WTC11 (cell line): Measurements from ENCODE around the gene COL10A1.

Source experiments
- ATF1 ChIP-seq: sonication (generic); formaldehyde crosslinking; IDR thresholded peaks from 2 replicates; pipeline ENCODE4 v1.8.1; 2023; ENCODE audit warnings: mild to moderate bottlenecking, moderate library complexity, missing genetic modification reagents
- E2F1 ChIP-seq: sonication (generic); formaldehyde crosslinking; IDR thresholded peaks from 2 replicates; pipeline ENCODE4 v1.8.0; 2022; ENCODE audit warnings: mild to moderate bottlenecking, missing genetic modification reagents
- FOXJ3 ChIP-seq: sonication (generic); formaldehyde crosslinking; IDR thresholded peaks from 2 replicates; pipeline ENCODE4 v1.9.0; 2021; ENCODE audit warnings: missing genetic modification reagents, mild to moderate bottlenecking, borderline replicate concordance
- JUN ChIP-seq: sonication (generic); formaldehyde crosslinking; IDR thresholded peaks from 2 replicates; pipeline ENCODE4 v1.8.0; 2023; ENCODE audit warnings: mild to moderate bottlenecking, missing genetic modification reagents
- SP1 ChIP-seq: sonication (generic); formaldehyde crosslinking; conservative IDR thresholded peaks from 2 replicates; pipeline ENCODE4 v1.8.1; 2022; ENCODE audit warnings: missing genetic modification reagents
- TEAD1 ChIP-seq: sonication (generic); formaldehyde crosslinking; IDR thresholded peaks from 2 replicates; pipeline ENCODE4 v1.8.0; 2022; ENCODE audit warnings: mild to moderate bottlenecking, missing genetic modification reagents
- USF1 ChIP-seq: sonication (generic); formaldehyde crosslinking; IDR thresholded peaks from 2 replicates; pipeline ENCODE4 v1.8.0; 2022; ENCODE audit warnings: mild to moderate bottlenecking, missing genetic modification reagents
- USF2 ChIP-seq: sonication (generic); formaldehyde crosslinking; IDR thresholded peaks from 2 replicates; pipeline ENCODE4 v1.8.1; 2023; ENCODE audit warnings: mild to moderate bottlenecking, missing genetic modification reagents, moderate library complexity
- ZNF263 ChIP-seq: sonication (generic); formaldehyde crosslinking; IDR thresholded peaks from 2 replicates; pipeline ENCODE4 v1.8.1; 2022; ENCODE audit warnings: low read depth, mild to moderate bottlenecking, moderate library complexity, missing genetic modification reagents
- TF ChIP-seq, protein P1 (sequence below): fragments of 200-600 bp; IDR thresholded peaks from 2 replicates; pipeline ENCODE4 v1.8.0; 2022; ENCODE audit warnings: antibody characterized with exemption
- TF ChIP-seq, protein P2 (sequence below): sonication (generic); formaldehyde crosslinking; conservative IDR thresholded peaks from 2 replicates; pipeline ENCODE4 v1.8.1; 2023; ENCODE audit warnings: mild to moderate bottlenecking, low read depth, missing genetic modification reagents, moderate library complexity

GRCh38 chr6:116078945-116079344, 47.0 kb downstream of the COL10A1 start:
- TF ChIP-seq, protein P1, sequence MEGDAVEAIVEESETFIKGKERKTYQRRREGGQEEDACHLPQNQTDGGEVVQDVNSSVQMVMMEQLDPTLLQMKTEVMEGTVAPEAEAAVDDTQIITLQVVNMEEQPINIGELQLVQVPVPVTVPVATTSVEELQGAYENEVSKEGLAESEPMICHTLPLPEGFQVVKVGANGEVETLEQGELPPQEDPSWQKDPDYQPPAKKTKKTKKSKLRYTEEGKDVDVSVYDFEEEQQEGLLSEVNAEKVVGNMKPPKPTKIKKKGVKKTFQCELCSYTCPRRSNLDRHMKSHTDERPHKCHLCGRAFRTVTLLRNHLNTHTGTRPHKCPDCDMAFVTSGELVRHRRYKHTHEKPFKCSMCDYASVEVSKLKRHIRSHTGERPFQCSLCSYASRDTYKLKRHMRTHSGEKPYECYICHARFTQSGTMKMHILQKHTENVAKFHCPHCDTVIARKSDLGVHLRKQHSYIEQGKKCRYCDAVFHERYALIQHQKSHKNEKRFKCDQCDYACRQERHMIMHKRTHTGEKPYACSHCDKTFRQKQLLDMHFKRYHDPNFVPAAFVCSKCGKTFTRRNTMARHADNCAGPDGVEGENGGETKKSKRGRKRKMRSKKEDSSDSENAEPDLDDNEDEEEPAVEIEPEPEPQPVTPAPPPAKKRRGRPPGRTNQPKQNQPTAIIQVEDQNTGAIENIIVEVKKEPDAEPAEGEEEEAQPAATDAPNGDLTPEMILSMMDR = no peak
- no peak for TF ChIP-seq FOXJ3 (CRISPR knock-in tag)
- no peak for TF ChIP-seq ZNF263 (CRISPR knock-in tag)
- no peak for TF ChIP-seq SP1 (CRISPR knock-in tag)
- TF ChIP-seq TEAD1 (CRISPR knock-in tag) = no peak
- no peak for TF ChIP-seq JUN (CRISPR knock-in tag)
- TF ChIP-seq USF1 = no peak
- no peak for TF ChIP-seq USF2 (CRISPR knock-in tag)
- no peak for TF ChIP-seq E2F1 (CRISPR knock-in tag)
- TF ChIP-seq, protein P2, sequence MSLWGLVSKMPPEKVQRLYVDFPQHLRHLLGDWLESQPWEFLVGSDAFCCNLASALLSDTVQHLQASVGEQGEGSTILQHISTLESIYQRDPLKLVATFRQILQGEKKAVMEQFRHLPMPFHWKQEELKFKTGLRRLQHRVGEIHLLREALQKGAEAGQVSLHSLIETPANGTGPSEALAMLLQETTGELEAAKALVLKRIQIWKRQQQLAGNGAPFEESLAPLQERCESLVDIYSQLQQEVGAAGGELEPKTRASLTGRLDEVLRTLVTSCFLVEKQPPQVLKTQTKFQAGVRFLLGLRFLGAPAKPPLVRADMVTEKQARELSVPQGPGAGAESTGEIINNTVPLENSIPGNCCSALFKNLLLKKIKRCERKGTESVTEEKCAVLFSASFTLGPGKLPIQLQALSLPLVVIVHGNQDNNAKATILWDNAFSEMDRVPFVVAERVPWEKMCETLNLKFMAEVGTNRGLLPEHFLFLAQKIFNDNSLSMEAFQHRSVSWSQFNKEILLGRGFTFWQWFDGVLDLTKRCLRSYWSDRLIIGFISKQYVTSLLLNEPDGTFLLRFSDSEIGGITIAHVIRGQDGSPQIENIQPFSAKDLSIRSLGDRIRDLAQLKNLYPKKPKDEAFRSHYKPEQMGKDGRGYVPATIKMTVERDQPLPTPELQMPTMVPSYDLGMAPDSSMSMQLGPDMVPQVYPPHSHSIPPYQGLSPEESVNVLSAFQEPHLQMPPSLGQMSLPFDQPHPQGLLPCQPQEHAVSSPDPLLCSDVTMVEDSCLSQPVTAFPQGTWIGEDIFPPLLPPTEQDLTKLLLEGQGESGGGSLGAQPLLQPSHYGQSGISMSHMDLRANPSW (CRISPR knock-in tag) = no peak
- no peak for TF ChIP-seq ATF1 (CRISPR knock-in tag)
